Upper lobe of left lung (tissue), 6 donors: Measurements from ENCODE around the gene GABRE. TPM values are rescaled to one million over a fixed set of nuclear protein-coding genes. Genes with fewer than 3 reads are reported as not detected.

Experiments used
- ATAC-seq, 2 donors: fragments of 200-7000 bp; cut with Tn5 transposase; one replicate each; pipeline ENCODE4 v1.9.1; 2022; ENCODE audit warnings: mild to moderate bottlenecking in 2 of 2, moderate library complexity in 2 of 2; ENCODE audit not compliant: low FRiP score in 2 of 2
- DNase-seq, 2 donors: peaks; one replicate each; pipeline ENCODE4 v3.0.0-alpha.2; 2019 to 2020
- H3K27ac ChIP-seq, 4 donors: fragments of 200-600 bp; sonication (generic); one replicate each; pipeline ENCODE4 v1.5.1; 2016 to 2019
- H3K27me3 ChIP-seq, 4 donors: fragments of 200-600 bp; sonication (generic); one replicate each; pipeline ENCODE4 v1.5.1; 2017 to 2019
- H3K36me3 ChIP-seq, 4 donors: fragments of 200-600 bp; sonication (generic); one replicate each; pipeline ENCODE4 v1.5.1; 2016 to 2019
- H3K4me1 ChIP-seq, 4 donors: fragments of 200-600 bp; sonication (generic); one replicate each; pipeline ENCODE4 v1.5.1; 2018 to 2019
- H3K4me3 ChIP-seq, 4 donors: fragments of 200-600 bp; sonication (generic); one replicate each; pipeline ENCODE4 v1.5.1; 2017 to 2019; ENCODE audit warnings: mild to moderate bottlenecking in 2 of 4, moderate library complexity in 1 of 4
- H3K9me3 ChIP-seq, 4 donors: fragments of 200-600 bp; sonication (generic); one replicate each; pipeline ENCODE4 v1.5.1; 2018 to 2019
- EP300 ChIP-seq, 4 donors: sonication (generic); formaldehyde crosslinking; IDR thresholded peaks; one replicate each; pipeline ENCODE4 v1.5.1; 2017; ENCODE audit warnings: antibody characterized with exemption in 4 of 4, control low read depth in 2 of 4
- POLR2A ChIP-seq, 4 donors: fragments of 450-650 bp; IDR thresholded peaks; one replicate each; pipeline ENCODE4 v1.5.1; 2016 to 2017; ENCODE audit warnings: antibody characterized with exemption in 4 of 4, mild to moderate bottlenecking in 2 of 4
- POLR2AphosphoS5 ChIP-seq, 2 donors: sonication (generic); formaldehyde crosslinking; IDR thresholded peaks; one replicate each; pipeline ENCODE4 v1.5.1; 2017; ENCODE audit warnings: antibody characterized with exemption in 2 of 2
- WGBS, 2 donors: methylation state at CpG; one replicate each; pipeline ENCODE4 v1.1.5; 2017 to 2018; 5-methylcytosine and 5-hydroxymethylcytosine counted together
- total RNA-seq, 6 donors: library from RNA; depleted of rRNA in 4 of 6; stranded (reverse); fragments of >200 nt in 4 of 6; gene quantifications; one replicate each; pipeline versions ENCODE4 v1.1.0 to v1.2.1, GENCODE V29; 2016 to 2021
- TF ChIP-seq, protein P1 (sequence below), 6 experiments: fragments of 450-650 bp in 4 of 6; fragments of 200-600 bp in 2 of 6; sonication (generic) in 2 of 6; IDR thresholded peaks; one replicate each; pipeline ENCODE4 v1.5.1; 2016 to 2019; ENCODE audit warnings: antibody characterized with exemption in 6 of 6
- donor health status: DM: no; HTN: no; CAD: no; lungs with moderate emphysema.
- donor health status: DM: no; HTN: yes; CAD: no; lungs with severe emphysema.

Gene GABRE
- total RNA-seq, 6 donors from 2014 or later, result 21.7 to 139 (median 41.8) TPM

DNA sequence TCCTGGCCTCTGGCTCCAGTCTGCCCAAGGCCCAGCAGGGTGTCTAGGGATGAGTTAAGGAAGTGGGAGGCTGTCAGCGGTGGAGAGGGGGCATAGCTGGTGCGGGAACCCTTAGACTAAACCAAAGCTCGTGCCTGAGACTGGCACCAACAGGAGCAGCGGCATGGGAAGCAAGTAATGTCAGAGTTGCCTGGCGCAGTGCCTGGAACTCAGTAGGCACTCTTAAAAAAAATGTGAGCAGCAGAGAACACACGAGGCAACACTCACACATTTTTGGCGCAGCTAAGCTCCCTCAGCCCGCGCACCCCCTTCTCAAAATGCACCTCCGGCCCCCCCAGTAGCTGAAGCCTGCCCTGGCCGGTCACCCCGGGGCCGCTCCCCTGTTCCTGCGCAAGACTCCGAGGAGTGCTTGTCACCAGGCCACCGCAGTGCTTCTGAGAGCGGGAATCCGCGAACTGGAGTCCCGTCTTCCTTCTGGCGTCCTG lies 583 bp downstream of the GABRE start:
- TF ChIP-seq, protein P1, sequence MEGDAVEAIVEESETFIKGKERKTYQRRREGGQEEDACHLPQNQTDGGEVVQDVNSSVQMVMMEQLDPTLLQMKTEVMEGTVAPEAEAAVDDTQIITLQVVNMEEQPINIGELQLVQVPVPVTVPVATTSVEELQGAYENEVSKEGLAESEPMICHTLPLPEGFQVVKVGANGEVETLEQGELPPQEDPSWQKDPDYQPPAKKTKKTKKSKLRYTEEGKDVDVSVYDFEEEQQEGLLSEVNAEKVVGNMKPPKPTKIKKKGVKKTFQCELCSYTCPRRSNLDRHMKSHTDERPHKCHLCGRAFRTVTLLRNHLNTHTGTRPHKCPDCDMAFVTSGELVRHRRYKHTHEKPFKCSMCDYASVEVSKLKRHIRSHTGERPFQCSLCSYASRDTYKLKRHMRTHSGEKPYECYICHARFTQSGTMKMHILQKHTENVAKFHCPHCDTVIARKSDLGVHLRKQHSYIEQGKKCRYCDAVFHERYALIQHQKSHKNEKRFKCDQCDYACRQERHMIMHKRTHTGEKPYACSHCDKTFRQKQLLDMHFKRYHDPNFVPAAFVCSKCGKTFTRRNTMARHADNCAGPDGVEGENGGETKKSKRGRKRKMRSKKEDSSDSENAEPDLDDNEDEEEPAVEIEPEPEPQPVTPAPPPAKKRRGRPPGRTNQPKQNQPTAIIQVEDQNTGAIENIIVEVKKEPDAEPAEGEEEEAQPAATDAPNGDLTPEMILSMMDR (IDR thresholded peaks at IDR 0.05), result no peak
- TF ChIP-seq POLR2A (IDR thresholded peaks at IDR 0.05) (no peak), EP300 (IDR thresholded peaks at IDR 0.05) (no peak), POLR2AphosphoS5 (IDR thresholded peaks at IDR 0.05) (no peak)
- Histone ChIP-seq H3K9me3 (no peaks in the 10 kb centered on the region), H3K36me3 (peaks cover 0 to 3% (median 0%) of the 10 kb centered on the region in 4 donors), H3K4me3 (peak overlapping the region; percentile 29 to 56 (median 51)), H3K27me3 (peaks cover 0 to 6% (median 0%) of the 10 kb centered on the region in 4 donors), H3K4me1 (peaks cover 0 to 4% (median 0%) of the 10 kb centered on the region in 4 donors), H3K27ac (peak overlapping the region; percentile 62 to 84 (median 78))
- peak; percentile 15 to 16 for ATAC-seq
- WGBS, 2 donors, result 40% methylated on average over 21 of the region's 21 CpGs; no CpG with 5 or more reads in 1 of the 2 donors
- peak in 1 of 2 donors; percentile 44 for DNase-seq

DNA sequence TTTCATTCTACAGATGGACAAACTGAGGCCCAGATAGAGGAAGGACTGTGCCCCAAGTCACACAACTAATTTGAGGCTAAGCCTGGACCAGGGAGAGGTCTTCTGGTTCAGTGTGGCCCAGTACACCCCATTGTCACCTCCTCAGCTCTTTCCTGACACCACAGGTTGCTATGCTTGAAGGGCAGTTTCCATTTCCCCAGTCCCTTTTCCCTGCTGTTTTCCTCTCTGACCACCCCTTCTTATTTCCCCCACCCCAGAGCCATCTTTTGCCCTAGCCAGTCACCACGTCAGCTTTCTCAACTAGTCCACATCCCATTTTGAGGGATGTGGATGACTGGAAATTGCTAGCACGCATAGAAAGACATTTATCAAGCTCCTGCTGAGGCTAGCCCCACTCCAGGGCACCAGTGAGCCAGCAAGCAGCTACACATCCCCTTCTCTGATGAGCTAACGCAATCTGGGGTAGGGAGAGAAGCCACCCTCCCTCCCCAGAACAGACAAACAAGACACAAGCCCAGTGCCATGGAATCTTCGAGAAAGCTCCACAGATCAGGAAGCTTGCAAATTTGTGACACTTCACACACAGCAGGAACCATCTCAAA lies 1.3 kb downstream of the GABRE start:
- Histone ChIP-seq H3K9me3 (no peaks in the 10 kb centered on the region), H3K36me3 (peaks cover 0 to 8% (median 0%) of the 10 kb centered on the region in 4 donors), H3K4me1 (peaks cover 0 to 4% (median 0%) of the 10 kb centered on the region in 4 donors), H3K27ac (peak overlapping the region; percentile 62 to 84 (median 78)), H3K27me3 (peaks cover 0 to 6% (median 0%) of the 10 kb centered on the region in 4 donors), H3K4me3 (peak overlapping the region in 3 of 4 donors; percentile 47 to 56 (median 55))
- 37 to 68% methylated on average over 4 of the region's 4 CpGs for WGBS, 2 donors
- DNase-seq, result no peak
- TF ChIP-seq, protein P1 (IDR thresholded peaks at IDR 0.05), result no peak
- no peak for TF ChIP-seq EP300 (IDR thresholded peaks at IDR 0.05)
- no peak for TF ChIP-seq POLR2AphosphoS5 (IDR thresholded peaks at IDR 0.05)
- TF ChIP-seq POLR2A (IDR thresholded peaks at IDR 0.05), result no peak
- ATAC-seq, result no peak

DNA sequence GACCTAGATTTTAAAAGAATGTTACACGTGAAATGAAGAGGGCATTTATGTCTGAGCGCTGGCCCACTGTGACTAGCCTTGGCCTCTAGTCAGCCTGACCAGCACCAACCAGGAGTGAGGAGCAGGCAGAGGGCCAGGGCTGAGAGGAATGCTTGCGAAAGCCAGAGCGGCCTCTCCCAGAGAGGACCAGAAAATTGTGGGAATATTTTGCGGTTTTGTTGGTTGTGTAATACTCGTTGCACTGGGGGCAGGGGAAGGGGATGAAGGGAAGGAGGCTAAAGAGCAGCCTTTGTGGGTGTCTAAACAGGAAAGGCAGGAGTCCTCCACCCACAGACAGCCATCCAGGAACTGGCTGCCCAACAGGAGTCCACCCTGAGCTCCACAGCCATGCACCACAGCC lies 3.8 kb downstream of the GABRE start:
- no peaks in the 10 kb centered on the region for H3K9me3 ChIP-seq
- ATAC-seq (peak; percentile 74 to 84), DNase-seq (peak in 1 of 2 donors; percentile 83)
- no peak overlapping the region for H3K27ac ChIP-seq
- 41 to 55% methylated on average over 6 of the region's 6 CpGs for WGBS, 2 donors
- H3K4me1 ChIP-seq, result peaks cover 0 to 4% (median 0%) of the 10 kb centered on the region in 4 donors
- H3K36me3 ChIP-seq, result peaks cover 0 to 8% (median 0%) of the 10 kb centered on the region in 4 donors
- H3K4me3 ChIP-seq, result no peak overlapping the region
- no peak for TF ChIP-seq POLR2A (IDR thresholded peaks at IDR 0.05)
- TF ChIP-seq POLR2AphosphoS5 (IDR thresholded peaks at IDR 0.05), result peak in 1 of 2 donors; percentile 34
- peak in 1 of 4 donors; percentile 29 for TF ChIP-seq EP300 (IDR thresholded peaks at IDR 0.05)
- TF ChIP-seq, protein P1 (IDR thresholded peaks at IDR 0.05), result no peak
- peaks cover 0 to 6% (median 0%) of the 10 kb centered on the region in 4 donors for H3K27me3 ChIP-seq

DNA sequence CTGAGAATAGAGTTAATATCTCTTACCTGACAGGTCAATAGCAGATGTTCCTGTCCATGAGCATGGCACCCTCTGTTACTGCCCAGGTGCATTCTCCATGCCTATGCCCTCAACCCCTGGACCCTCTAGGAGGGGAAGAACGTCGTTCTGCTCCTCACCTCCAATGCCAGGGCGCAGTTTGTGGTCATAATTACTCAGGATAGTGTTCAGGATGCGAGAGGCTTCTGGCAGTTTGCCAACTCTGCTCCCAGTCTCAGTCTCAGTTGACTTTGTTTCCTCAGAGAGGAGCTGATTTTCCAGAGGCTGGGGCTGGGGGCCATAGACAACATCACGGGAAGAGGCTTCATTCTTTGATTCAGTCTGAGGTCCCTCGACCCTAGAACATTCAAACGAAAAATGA lies 4.4 kb downstream of the GABRE start:
- ATAC-seq (no peak), DNase-seq (no peak)
- peaks cover 0 to 6% (median 0%) of the 10 kb centered on the region in 4 donors for H3K27me3 ChIP-seq
- no peak overlapping the region for H3K27ac ChIP-seq
- TF ChIP-seq EP300 (IDR thresholded peaks at IDR 0.05) (no peak), POLR2AphosphoS5 (IDR thresholded peaks at IDR 0.05) (no peak), POLR2A (IDR thresholded peaks at IDR 0.05) (no peak)
- TF ChIP-seq, protein P1 (IDR thresholded peaks at IDR 0.05), result no peak
- H3K4me3 ChIP-seq, result no peak overlapping the region
- peaks cover 0 to 8% (median 0%) of the 10 kb centered on the region in 4 donors for H3K36me3 ChIP-seq
- H3K4me1 ChIP-seq, result peaks cover 0 to 4% (median 0%) of the 10 kb centered on the region in 4 donors
- no peaks in the 10 kb centered on the region for H3K9me3 ChIP-seq
- WGBS, 2 donors, result 53 to 76% methylated on average over 3 to 7 of the region's 7 CpGs
